OCI-LY7 (cell line): ENCODE measurements around the gene NOVA2. TPM values are rescaled to one million over a fixed set of nuclear protein-coding genes. Genes with fewer than 3 reads are reported as not detected.

Experiments used
- BruUV-seq: library from RNA; stranded (reverse); fragments of 400-500 nt; replicated peaks from 2 replicates; lab custom pipeline; 2021; lab: Mats Ljungman, UMichigan
- CTCF ChIA-PET: fragments of 300-600 bp; sonication (Branson Sonifier 250); formaldehyde crosslinking; loops from one replicate; lab custom pipeline; 2022; ENCODE audit warnings: antibody characterized with exemption; ENCODE audit not compliant: unreplicated experiment; lab: Charles Lee
- POLR2A ChIA-PET: fragments of 300-600 bp; sonication (Branson Sonifier 250); formaldehyde crosslinking; loops from one replicate; lab custom pipeline; 2022; ENCODE audit warnings: antibody characterized with exemption; lab: Charles Lee
- DNase-seq: peaks from one replicate; pipeline ENCODE4 v3.0.0-alpha.2; 2015; ENCODE audit warnings: low spot score
- H2AFZ ChIP-seq: fragments of 200-600 bp; sonication (generic), shearing (Covaris generic); 2 replicates; pipeline ENCODE4 v1.6.1; 2014; ENCODE audit warnings: mild to moderate bottlenecking, antibody characterized with exemption, low read length, moderate library complexity
- H3K27ac ChIP-seq: fragments of 200-600 bp; sonication (generic); 2 replicates; pipeline ENCODE4 v1.5.1; 2014; ENCODE audit warnings: mixed run types, low read depth, mild to moderate bottlenecking, moderate library complexity, low read length, inconsistent platforms; ENCODE audit not compliant: poor library complexity, severe bottlenecking
- H3K36me3 ChIP-seq: fragments of 200-600 bp; sonication (generic); 2 replicates; pipeline ENCODE4 v1.6.1; 2014; ENCODE audit warnings: mild to moderate bottlenecking, antibody characterized with exemption, low read length, moderate library complexity, mixed read lengths; ENCODE audit not compliant: insufficient read depth
- H3K4me1 ChIP-seq: fragments of 200-600 bp; sonication (generic); 2 replicates; pipeline ENCODE4 v1.5.1; 2014; ENCODE audit warnings: mild to moderate bottlenecking, low read length; ENCODE audit not compliant: insufficient read depth, poor library complexity, severe bottlenecking
- H3K4me2 ChIP-seq: fragments of 200-600 bp; sonication (generic); 2 replicates; pipeline ENCODE4 v1.6.1; 2014; ENCODE audit warnings: mild to moderate bottlenecking, low read length
- H3K4me3 ChIP-seq: fragments of 200-600 bp; sonication (generic); 2 replicates; pipeline ENCODE4 v1.5.1; 2014; ENCODE audit warnings: mild to moderate bottlenecking, low read depth, low read length; ENCODE audit not compliant: poor library complexity, severe bottlenecking
- H3K79me2 ChIP-seq: fragments of 200-600 bp; sonication (generic); 2 replicates; pipeline ENCODE4 v1.6.1; 2016; ENCODE audit warnings: low read depth, mild to moderate bottlenecking, low read length, moderate library complexity, mixed read lengths; ENCODE audit not compliant: insufficient read depth
- H3K9me2 ChIP-seq: fragments of 200-600 bp; sonication (generic); 2 replicates; pipeline ENCODE4 v1.6.1; 2016; ENCODE audit warnings: mild to moderate bottlenecking, low read length, mixed read lengths; ENCODE audit not compliant: insufficient read depth
- H3K9me3 ChIP-seq: fragments of 200-600 bp; sonication (generic); 2 replicates; pipeline ENCODE4 v1.6.1; 2014; ENCODE audit warnings: mild to moderate bottlenecking, mixed run types, low read length, mixed read lengths
- H4K20me1 ChIP-seq: fragments of 200-600 bp; sonication (generic); 2 replicates; pipeline ENCODE4 v1.6.1; 2014; ENCODE audit warnings: mild to moderate bottlenecking, antibody characterized with exemption, low read length, moderate library complexity, mixed read lengths; ENCODE audit not compliant: insufficient read depth
- EZH2phosphoT487 ChIP-seq: fragments of 200-600 bp; sonication (generic); IDR thresholded peaks from 2 replicates; pipeline ENCODE4 v1.6.1; 2018; ENCODE audit warnings: low read depth, borderline replicate concordance, mild to moderate bottlenecking, mixed run types, antibody characterized with exemption, low read length, moderate library complexity, mixed read lengths
- intact Hi-C: fragments of 100-400 bp; cut with micrococcal nuclease; formaldehyde crosslinking; loops from one replicate; pipeline ENCODE4 v1.10.0; 2022; ENCODE audit not compliant: unreplicated experiment
- total RNA-seq, 2 experiments: library from RNA; depleted of rRNA in 1 of 2; stranded (reverse); fragments of >200 nt in 1 of 2; shearing (Covaris generic) in 1 of 2; gene quantifications; 2 replicates each; pipeline ENCODE4 v1.2.3, GENCODE V29; 2014 to 2022
- TF ChIP-seq, protein P1 (sequence below): fragments of 200-600 bp; sonication (generic); conservative IDR thresholded peaks from 2 replicates; pipeline ENCODE4 v1.5.1; 2014; ENCODE audit warnings: mild to moderate bottlenecking, antibody characterized with exemption, low read length, moderate library complexity, mixed read lengths

NOVA2 gene
- total RNA-seq, 2 experiments from 2014 or later, result 0.19 TPM; not detected in 1

DNA sequence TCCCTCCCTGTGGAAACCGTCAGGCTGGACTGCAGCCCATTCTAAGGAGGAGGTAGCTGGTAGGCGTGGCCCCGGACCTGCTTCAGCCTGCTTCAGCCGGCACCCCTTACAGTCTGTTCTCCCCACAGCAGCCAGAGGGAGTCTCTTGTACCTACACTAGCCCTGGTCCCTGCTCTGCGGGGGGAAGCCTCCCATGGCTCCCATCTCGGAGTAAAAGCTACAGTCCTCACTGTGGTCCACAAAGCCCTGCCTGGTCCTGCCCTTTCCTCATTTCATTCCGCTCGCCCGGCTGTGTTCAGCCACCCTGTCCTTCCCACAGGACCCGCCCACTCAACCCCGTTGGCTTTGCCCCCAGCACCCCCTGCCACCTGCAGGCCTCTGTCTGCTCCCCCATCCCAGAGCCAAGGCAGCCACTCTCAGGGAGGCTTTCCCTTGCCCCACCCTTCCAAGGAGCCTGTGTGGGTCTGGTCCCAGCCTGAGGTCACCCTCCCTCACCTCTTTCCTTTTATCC is 47.9 kb upstream of the NOVA2 start:
- BruUV-seq, result no TSS peak
- DNase-seq, result no peak
- no peak overlapping the region for H2AFZ ChIP-seq
- H3K36me3 ChIP-seq, result peaks cover 7% of the 10 kb centered on the region
- TF ChIP-seq, protein P1, sequence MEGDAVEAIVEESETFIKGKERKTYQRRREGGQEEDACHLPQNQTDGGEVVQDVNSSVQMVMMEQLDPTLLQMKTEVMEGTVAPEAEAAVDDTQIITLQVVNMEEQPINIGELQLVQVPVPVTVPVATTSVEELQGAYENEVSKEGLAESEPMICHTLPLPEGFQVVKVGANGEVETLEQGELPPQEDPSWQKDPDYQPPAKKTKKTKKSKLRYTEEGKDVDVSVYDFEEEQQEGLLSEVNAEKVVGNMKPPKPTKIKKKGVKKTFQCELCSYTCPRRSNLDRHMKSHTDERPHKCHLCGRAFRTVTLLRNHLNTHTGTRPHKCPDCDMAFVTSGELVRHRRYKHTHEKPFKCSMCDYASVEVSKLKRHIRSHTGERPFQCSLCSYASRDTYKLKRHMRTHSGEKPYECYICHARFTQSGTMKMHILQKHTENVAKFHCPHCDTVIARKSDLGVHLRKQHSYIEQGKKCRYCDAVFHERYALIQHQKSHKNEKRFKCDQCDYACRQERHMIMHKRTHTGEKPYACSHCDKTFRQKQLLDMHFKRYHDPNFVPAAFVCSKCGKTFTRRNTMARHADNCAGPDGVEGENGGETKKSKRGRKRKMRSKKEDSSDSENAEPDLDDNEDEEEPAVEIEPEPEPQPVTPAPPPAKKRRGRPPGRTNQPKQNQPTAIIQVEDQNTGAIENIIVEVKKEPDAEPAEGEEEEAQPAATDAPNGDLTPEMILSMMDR, result no peak
- TF ChIP-seq EZH2phosphoT487, result no peak
- H3K9me3 ChIP-seq, result no peaks in the 10 kb centered on the region
- H3K4me3 ChIP-seq, result no peak overlapping the region
- no peaks in the 10 kb centered on the region for H3K9me2 ChIP-seq
- no peaks in the 10 kb centered on the region for H4K20me1 ChIP-seq
- H3K4me2 ChIP-seq, result no peak overlapping the region
- intact Hi-C loops, result loop anchor here (10.0 kb wide), 1 partner anchor 163 kb away; no protein-coding TSS in a partner anchor
- H3K27ac ChIP-seq, result no peak overlapping the region
- no peaks in the 10 kb centered on the region for H3K4me1 ChIP-seq
- H3K79me2 ChIP-seq, result no peaks in the 10 kb centered on the region
- ChIA-PET POLR2A (no interaction called here), CTCF (no interaction called here)

DNA sequence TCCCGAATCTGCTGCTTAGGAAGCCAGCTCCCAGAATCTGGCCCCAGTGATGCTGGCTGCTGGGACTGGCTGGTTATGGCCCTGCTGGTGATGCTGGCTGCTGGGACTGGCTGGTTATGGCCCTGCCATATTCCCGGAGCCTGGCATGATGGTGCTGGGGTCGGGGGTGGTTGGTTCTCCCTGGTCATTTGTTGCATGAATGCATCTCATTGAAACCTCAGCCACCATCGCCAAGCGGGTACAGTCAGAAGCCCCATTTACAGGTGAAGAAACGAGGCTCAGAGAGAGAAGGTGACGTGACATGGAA is 47.1 kb upstream of the NOVA2 start:
- H3K36me3 ChIP-seq, result peaks cover 2% of the 10 kb centered on the region
- no peak for DNase-seq
- no peak overlapping the region for H3K27ac ChIP-seq
- ChIA-PET CTCF (no interaction called here), POLR2A (no interaction called here)
- H2AFZ ChIP-seq, result no peak overlapping the region
- H3K79me2 ChIP-seq, result no peaks in the 10 kb centered on the region
- H4K20me1 ChIP-seq, result no peaks in the 10 kb centered on the region
- H3K9me3 ChIP-seq, result no peaks in the 10 kb centered on the region
- no peaks in the 10 kb centered on the region for H3K9me2 ChIP-seq
- TF ChIP-seq, protein P1, result no peak
- no peak for TF ChIP-seq EZH2phosphoT487
- no peak overlapping the region for H3K4me3 ChIP-seq
- no peak overlapping the region for H3K4me2 ChIP-seq
- H3K4me1 ChIP-seq, result no peaks in the 10 kb centered on the region
- intact Hi-C loops, result loop anchor here (10.0 kb wide), 1 partner anchor 164 kb away; no protein-coding TSS in a partner anchor
- no TSS peak for BruUV-seq

DNA sequence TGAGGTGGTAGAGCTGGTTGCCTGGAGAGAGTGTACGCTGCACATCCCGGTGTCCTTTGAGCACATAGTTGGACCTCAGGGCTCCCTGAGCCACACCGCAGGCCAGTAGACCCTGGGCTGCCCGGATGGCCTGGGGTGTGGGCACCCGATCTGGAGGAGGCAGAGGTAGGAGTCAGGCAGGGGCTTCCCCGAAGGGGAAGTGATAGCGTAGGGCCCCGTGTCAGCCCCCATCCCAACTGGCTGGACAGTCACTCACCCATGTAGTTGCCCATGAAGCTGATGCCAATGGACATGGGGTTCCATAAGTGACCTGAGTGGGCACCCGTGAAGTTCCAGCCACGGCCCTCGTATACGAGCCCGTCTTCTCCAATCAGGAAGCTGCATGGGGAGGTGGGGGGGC is 45.6 kb upstream of the NOVA2 start:
- no peak overlapping the region for H2AFZ ChIP-seq
- H3K4me3 ChIP-seq, result no peak overlapping the region
- POLR2A ChIA-PET, result no interaction called here
- no peak for DNase-seq
- no peak overlapping the region for H3K27ac ChIP-seq
- TF ChIP-seq, protein P1, result no peak
- no peaks in the 10 kb centered on the region for H4K20me1 ChIP-seq
- CTCF ChIA-PET, result no interaction called here
- peaks cover 2% of the 10 kb centered on the region; the same call in 1 of the 2 replicates for H3K36me3 ChIP-seq
- no peaks in the 10 kb centered on the region for H3K79me2 ChIP-seq
- no peak overlapping the region for H3K4me2 ChIP-seq
- H3K4me1 ChIP-seq, result no peaks in the 10 kb centered on the region
- H3K9me3 ChIP-seq, result no peaks in the 10 kb centered on the region
- intact Hi-C loops, result no loop called here
- H3K9me2 ChIP-seq, result no peaks in the 10 kb centered on the region
- no TSS peak for BruUV-seq
